GM12875 (cell line): Measurements from ENCODE around the gene SARDH.

Experiments used
- H3K4me3 ChIP-seq: one replicate; pipeline ENCODE4 v1.5.1; 2011; ENCODE audit warnings: low read depth, low read length, control low read depth
- TF ChIP-seq, protein P1 (sequence below): IDR thresholded peaks from 2 replicates; pipeline ENCODE4 v1.5.1; 2011; ENCODE audit warnings: low read depth, mild to moderate bottlenecking, control low read depth, inconsistent platforms, low read length, moderate library complexity, borderline replicate concordance; ENCODE audit not compliant: insufficient read depth

SARDH gene

DNA sequence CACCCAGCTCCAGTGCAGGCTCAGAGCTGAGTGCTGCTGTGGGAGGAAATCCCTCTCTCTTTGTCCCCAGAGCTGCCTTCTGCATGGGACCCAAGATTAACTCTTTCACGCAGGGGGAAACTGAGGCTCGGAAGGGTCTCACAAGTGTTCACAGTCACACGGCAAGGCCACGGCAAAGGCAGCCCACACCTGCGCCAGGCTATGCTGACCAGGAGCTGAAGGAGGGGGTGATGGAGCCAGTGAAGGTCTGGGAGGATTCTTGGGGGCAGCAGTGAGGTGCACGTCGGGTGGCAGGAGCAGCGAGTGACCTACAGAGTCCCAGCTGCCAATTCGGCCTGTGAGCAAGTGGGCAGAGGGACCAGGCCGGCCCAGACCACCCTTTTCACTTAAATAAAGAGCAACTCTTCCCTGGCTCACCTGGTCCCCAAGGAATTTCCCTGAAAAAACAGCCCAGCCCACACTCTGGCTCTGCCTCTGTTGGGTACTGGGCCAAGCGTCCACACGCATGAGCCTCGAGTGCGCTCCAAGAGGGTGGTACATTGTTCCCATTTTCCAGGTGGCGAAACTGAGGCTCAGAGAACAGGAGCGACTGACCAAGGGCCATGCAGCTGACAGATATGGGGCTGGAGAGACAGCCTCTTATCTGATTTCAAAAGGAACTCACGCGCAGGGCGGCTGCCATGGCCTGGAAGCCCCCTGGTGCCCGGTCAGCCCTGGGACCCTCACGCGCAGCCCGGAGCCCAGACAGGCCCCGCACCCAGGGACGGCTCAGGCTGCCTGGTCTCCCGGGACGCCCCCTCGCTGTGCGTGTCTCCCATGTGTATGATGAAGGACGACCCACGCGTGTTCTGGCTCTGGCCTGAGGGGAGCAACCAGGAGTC is 28.2 kb downstream of the SARDH start:
- TF ChIP-seq, protein P1, sequence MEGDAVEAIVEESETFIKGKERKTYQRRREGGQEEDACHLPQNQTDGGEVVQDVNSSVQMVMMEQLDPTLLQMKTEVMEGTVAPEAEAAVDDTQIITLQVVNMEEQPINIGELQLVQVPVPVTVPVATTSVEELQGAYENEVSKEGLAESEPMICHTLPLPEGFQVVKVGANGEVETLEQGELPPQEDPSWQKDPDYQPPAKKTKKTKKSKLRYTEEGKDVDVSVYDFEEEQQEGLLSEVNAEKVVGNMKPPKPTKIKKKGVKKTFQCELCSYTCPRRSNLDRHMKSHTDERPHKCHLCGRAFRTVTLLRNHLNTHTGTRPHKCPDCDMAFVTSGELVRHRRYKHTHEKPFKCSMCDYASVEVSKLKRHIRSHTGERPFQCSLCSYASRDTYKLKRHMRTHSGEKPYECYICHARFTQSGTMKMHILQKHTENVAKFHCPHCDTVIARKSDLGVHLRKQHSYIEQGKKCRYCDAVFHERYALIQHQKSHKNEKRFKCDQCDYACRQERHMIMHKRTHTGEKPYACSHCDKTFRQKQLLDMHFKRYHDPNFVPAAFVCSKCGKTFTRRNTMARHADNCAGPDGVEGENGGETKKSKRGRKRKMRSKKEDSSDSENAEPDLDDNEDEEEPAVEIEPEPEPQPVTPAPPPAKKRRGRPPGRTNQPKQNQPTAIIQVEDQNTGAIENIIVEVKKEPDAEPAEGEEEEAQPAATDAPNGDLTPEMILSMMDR, result no peak
- H3K4me3 ChIP-seq, result no peak overlapping the region

DNA sequence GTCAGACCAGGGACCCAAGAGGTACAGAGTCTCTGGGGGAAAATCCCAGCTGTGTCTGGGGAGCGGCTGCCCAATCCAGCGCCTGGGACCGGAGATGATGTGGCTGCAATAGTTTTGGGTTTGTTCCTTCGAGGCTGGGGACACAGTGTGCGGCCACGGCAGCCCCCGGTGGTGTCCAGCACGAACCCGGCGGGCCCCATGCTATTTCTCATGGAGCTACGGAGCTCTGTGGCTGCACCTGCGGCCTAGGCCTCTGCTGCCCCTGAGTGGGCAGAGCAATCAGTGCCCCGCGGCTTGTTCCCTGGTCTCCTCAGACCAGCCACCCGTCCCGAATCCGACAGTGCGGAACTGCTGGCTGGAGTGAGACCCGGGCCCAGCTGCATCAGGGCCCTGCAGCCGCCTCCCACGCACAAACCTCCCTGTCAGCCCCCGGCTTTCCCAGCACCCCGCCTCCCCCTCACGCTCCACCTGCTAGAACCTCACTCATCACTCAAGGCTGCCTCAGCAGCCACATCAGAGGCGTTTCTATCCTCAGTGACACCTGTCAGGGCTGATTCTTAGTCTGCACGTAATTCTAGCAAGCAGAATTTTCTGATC is 29.0 kb downstream of the SARDH start:
- H3K4me3 ChIP-seq, result no peak overlapping the region
- TF ChIP-seq, protein P1, result no peak

DNA sequence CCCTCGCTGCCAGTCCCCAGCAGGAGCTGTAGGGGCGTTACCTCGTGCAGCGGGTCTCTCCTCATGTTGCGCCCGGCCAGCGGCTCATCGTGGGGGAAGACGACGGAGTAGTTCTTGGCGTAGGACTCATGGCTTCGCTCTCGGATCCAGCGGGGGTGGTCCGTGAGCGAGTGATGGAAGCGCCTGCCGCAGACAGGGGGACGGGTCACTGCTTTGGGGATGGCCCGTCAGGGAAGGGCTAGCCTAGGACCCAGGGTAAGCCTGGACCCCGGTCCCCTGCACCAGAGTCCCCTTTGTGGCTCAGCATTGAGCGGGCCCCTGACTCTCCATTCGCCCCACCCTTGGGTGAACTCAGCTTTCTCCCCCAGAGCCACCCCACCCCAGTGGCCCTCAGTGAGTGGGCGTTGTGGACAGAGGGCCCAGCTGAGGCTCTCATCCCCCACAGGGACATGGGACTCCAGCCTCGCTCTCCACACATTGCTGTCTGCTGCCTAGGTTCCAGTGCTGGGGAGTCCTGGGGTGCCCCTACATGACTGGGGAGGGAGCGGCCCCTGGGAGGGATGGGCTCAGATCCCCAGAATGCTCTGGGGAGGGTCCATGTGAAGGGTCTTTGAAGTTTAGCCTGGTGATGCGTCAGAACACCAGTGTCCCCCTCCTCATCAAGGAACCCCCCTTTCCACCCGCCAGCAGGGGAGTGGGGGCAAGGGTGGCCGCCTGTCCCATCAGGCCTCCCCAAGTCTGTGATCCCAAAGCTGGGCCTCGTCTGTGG is 29.7 kb downstream of the SARDH start:
- no peak overlapping the region for H3K4me3 ChIP-seq
- TF ChIP-seq, protein P1, result no peak

DNA sequence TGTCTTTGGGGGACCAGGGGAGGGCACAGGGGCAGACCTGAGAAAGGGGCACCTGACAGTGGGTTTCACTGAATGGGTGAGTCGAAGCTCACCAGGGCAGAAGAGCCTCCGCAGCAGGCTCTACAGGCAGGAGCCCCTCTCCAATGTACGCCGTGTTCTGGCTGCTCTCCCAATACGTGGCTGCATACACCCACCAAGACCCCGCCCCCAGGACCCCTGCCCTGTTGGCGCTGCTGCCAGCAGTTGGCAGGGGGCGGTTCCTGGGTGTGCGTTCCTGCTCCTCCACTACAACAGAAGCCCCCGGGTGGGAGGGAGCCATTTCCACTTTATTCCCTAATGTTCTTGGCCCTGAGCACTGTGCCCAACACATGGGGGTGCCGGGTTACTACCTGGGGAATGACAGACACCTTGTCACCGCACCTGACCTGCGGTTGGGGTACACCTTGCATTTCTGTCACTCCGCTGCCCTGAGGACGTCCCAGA is 30.3 kb downstream of the SARDH start:
- TF ChIP-seq, protein P1, result no peak

DNA sequence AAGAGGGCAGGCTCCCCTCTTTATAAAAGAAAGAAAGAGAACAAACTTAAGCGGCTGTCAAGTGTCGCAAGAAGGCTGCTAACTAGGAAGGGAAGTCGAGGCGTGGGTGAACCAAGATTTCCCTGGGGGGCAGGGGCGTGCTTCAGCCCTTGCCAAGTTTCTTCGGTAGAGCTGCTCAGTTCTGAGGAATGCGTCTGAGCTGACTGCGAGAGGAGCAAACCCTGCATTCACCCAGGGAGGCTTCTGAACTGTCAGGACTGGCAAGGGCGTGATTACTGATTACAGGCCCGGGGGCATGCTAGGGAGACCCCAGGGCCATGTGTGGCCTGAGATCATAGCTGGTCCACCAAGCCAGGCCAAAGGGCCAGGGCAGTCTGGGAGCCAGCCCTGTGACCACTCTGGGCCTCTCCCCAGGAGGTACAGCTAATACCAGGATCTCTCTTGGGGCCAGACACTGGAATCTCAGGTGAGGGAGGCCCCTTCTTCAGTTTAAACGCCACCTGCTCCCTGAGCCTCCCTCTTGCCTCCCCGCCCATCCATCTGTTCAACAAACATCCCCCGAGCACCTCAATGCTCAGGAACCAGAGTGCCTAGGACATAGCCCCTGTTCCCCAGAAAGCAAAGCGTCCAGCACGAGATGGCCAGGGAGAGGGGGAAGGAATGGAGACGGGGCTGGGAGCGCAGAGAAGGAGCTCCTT is 30.9 kb downstream of the SARDH start:
- TF ChIP-seq, protein P1, result no peak
- no peak overlapping the region for H3K4me3 ChIP-seq

More for the DNA sequence above, 30.3 kb downstream of the SARDH start:
- no peak overlapping the region for H3K4me3 ChIP-seq

DNA sequence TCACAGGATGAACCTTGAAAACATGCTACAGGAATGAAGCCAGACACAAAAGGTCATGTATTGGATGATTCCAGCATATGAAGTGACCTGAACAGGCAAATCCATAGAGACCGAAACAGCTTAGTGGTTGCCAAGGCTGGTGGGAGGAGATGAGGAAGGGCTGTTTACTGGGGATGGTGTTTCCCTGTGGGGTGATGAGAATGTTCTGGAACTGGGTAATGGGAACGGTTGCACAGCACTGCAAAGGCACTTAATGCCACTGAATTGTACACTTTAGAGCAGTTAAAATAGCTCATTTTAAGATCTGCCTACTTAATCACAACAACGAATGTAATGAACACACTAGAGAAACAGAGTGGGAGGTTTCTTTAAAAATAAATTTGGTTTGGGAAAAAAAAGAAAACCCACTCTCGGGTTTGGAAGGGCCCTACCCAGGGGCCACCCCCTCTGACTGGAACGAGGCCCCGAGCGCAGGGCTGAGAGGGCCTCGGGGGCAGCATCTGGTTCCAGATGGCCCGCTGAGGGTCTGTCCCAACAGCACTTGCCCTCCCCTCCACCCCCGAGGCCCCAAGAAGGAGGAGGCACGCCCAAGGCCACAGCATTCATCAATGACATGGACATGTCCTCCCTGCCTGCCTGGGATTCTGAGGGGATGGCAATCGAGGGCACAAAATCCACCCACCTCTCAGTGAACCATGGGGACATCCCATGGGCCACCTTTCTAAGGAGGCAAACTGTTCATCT is 31.7 kb downstream of the SARDH start:
- TF ChIP-seq, protein P1, result no peak
- no peak overlapping the region for H3K4me3 ChIP-seq
